HepG2 (cell line): ENCODE data around the gene RBCK1. TPM values are rescaled to one million over a fixed set of nuclear protein-coding genes. Genes with fewer than 3 reads are reported as not detected.

Experiments used
- DPF2 ChIP-seq: sonication (generic); formaldehyde crosslinking; IDR thresholded peaks from 2 replicates; pipeline ENCODE4 v1.4.0; 2020; ENCODE audit warnings: mild to moderate bottlenecking, low read depth, missing genetic modification reagents, borderline replicate concordance
- ELF3 ChIP-seq: IDR thresholded peaks from 2 replicates; pipeline ENCODE4 v1.6.1; 2016; ENCODE audit warnings: missing genetic modification reagents, missing compliant biosample characterization
- FOXA3 ChIP-seq: IDR thresholded peaks from 2 replicates; pipeline ENCODE4 v1.6.1; 2016; ENCODE audit warnings: missing genetic modification reagents, missing compliant biosample characterization
- GATAD1 ChIP-seq: IDR thresholded peaks from 2 replicates; pipeline ENCODE4 v1.6.1; 2016; ENCODE audit warnings: missing genetic modification reagents, missing compliant biosample characterization
- GLI4 ChIP-seq: sonication (generic); formaldehyde crosslinking; IDR thresholded peaks from 2 replicates; pipeline ENCODE4 v1.5.1; 2020; ENCODE audit warnings: missing genetic modification reagents, mild to moderate bottlenecking, moderate library complexity, borderline replicate concordance
- NKX3-1 ChIP-seq: sonication (generic); formaldehyde crosslinking; IDR thresholded peaks from 2 replicates; pipeline ENCODE4 v1.5.0; 2020; ENCODE audit warnings: missing genetic modification reagents
- POLR2AphosphoS2 ChIP-seq: IDR thresholded peaks from 2 replicates; pipeline ENCODE4 v1.6.1; 2011; ENCODE audit warnings: low read depth, low read length, improper control_type of control experiment
- REPIN1 ChIP-seq: sonication (generic); formaldehyde crosslinking; IDR thresholded peaks from 2 replicates; pipeline ENCODE4 v1.8.0; 2022; ENCODE audit warnings: missing genetic modification reagents, low read depth, mild to moderate bottlenecking, borderline replicate concordance
- RERE ChIP-seq: IDR thresholded peaks from 2 replicates; pipeline ENCODE4 v1.6.1; 2016; ENCODE audit warnings: low read depth, missing genetic modification reagents, missing compliant biosample characterization
- RXRB ChIP-seq: IDR thresholded peaks from 2 replicates; pipeline ENCODE4 v1.6.1; 2016; ENCODE audit warnings: borderline replicate concordance, missing genetic modification reagents, missing compliant biosample characterization
- TMF1 ChIP-seq: sonication (generic); formaldehyde crosslinking; IDR thresholded peaks from 2 replicates; pipeline ENCODE4 v1.8.1; 2022; ENCODE audit warnings: low read depth, missing genetic modification reagents
- ZBTB7A ChIP-seq: sonication (generic); formaldehyde crosslinking; IDR thresholded peaks from 2 replicates; pipeline ENCODE4 v1.8.0; 2022; ENCODE audit warnings: mild to moderate bottlenecking, missing genetic modification reagents
- ZNF207 ChIP-seq: fragments of 450-650 bp; IDR thresholded peaks from 2 replicates; pipeline ENCODE4 v1.6.1; 2016; ENCODE audit warnings: antibody characterized with exemption, borderline replicate concordance
- ZNF329 ChIP-seq: sonication (generic); formaldehyde crosslinking; IDR thresholded peaks from 2 replicates; pipeline ENCODE4 v1.9.0; 2021; ENCODE audit warnings: low read depth, mild to moderate bottlenecking, missing genetic modification reagents
- ZNF569 ChIP-seq: sonication (generic); formaldehyde crosslinking; IDR thresholded peaks from 2 replicates; pipeline ENCODE4 v1.5.0; 2020; ENCODE audit warnings: mild to moderate bottlenecking, missing genetic modification reagents, moderate library complexity, borderline replicate concordance
- ZNF609 ChIP-seq: sonication (generic); formaldehyde crosslinking; IDR thresholded peaks from 2 replicates; pipeline ENCODE4 v1.4.0; 2020; ENCODE audit warnings: mild to moderate bottlenecking, missing genetic modification reagents, borderline replicate concordance
- ZNF746 ChIP-seq: sonication (generic); formaldehyde crosslinking; IDR thresholded peaks from 2 replicates; pipeline ENCODE4 v1.8.0; 2022; ENCODE audit warnings: mild to moderate bottlenecking, missing genetic modification reagents
- polyA plus RNA-seq, 8 experiments: library from polyadenylated mRNA; depleted of rRNA in 3 of 8; stranded (reverse) in 7 of 8; unstranded in 1 of 8; fragments of >200 nt; fragmentation: Illumina TruSeq in 4 of 8; extraction: Trizol in 4 of 8; gene quantifications; 2 replicates each; pipeline versions ENCODE4 v1.2.1 to v1.2.3, GENCODE V29; 2011 to 2016; ENCODE audit warnings: low read depth in 4 of 8, missing spikeins in 1 of 8, mixed read lengths in 1 of 8; ENCODE audit not compliant: insufficient read depth in 1 of 8
- total RNA-seq, 5 experiments: library from RNA; depleted of rRNA; stranded (reverse); fragments of >200 nt; fragmentation: Illumina TruSeq; extraction: Trizol; gene quantifications; 2 replicates each; pipeline ENCODE4 v1.2.3, GENCODE V29; 2016; ENCODE audit warnings: low read depth in 1 of 5
- TF ChIP-seq, protein P1 (sequence below): conservative IDR thresholded peaks from 2 replicates; pipeline ENCODE4 v1.6.1; 2018; ENCODE audit warnings: missing genetic modification reagents

RBCK1 gene
- total and polyA plus RNA-seq, 2 of the 13 experiments (the other 11 are each of a cell fraction or from before 2014, with no cell fraction given), result 149 to 215 TPM

DNA sequence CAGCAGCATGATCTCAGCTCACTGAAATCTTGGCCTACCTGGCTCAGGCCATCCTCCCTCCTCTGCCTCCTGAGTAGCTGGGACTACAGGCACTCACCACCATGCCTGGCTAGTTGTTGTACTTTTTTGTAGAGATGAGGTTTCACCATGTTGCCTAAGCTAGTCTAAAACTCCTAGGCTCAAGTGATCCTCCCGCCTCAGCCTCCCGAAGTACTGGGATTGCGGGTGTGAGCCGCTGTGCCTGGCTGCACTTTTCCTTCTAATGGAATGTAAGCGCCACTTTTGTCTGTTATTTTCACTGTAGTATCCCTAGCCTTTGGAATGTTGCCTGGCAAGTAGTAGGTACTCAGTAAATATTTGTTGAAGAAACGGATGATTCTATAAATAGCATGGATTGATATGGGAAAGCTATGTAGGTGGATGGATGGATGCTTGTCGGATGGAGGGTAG, 37.9 kb upstream of the RBCK1 start (continued):
- TF ChIP-seq ZNF207, result no peak
- TF ChIP-seq ZBTB7A (CRISPR knock-in tag), result no peak
- TF ChIP-seq ZNF746, result 0 out of 2 replicates have a peak, but pooled peaks have one; percentile 38
- TF ChIP-seq DPF2 (CRISPR knock-in tag), result no peak
- no peak for TF ChIP-seq POLR2AphosphoS2
- no peak for TF ChIP-seq ZNF329
- TF ChIP-seq ZNF569 (CRISPR knock-in tag), result no peak
- TF ChIP-seq NKX3-1 (CRISPR knock-in tag), result no peak
- peak; percentile 21; the same call in 1 of the 2 replicates for TF ChIP-seq GATAD1
- TF ChIP-seq ZNF609 (CRISPR knock-in tag), result no peak
- TF ChIP-seq REPIN1 (CRISPR knock-in tag), result 0 out of 2 replicates have a peak, but pooled peaks have one; percentile 56
- peak; percentile 92 for TF ChIP-seq FOXA3
- TF ChIP-seq GLI4 (CRISPR knock-in tag), result peak; percentile 89; the same call in 1 of the 2 replicates
- peak; percentile 76 for TF ChIP-seq ELF3 (CRISPR knock-in tag)
- peak; percentile 58; the same call in 1 of the 2 replicates for TF ChIP-seq RXRB
- peak; percentile 36; the same call in 1 of the 2 replicates for TF ChIP-seq RERE (CRISPR knock-in tag)
- TF ChIP-seq TMF1 (CRISPR knock-in tag), result 0 out of 2 replicates have a peak, but pooled peaks have one; percentile 6
- TF ChIP-seq, protein P1, sequence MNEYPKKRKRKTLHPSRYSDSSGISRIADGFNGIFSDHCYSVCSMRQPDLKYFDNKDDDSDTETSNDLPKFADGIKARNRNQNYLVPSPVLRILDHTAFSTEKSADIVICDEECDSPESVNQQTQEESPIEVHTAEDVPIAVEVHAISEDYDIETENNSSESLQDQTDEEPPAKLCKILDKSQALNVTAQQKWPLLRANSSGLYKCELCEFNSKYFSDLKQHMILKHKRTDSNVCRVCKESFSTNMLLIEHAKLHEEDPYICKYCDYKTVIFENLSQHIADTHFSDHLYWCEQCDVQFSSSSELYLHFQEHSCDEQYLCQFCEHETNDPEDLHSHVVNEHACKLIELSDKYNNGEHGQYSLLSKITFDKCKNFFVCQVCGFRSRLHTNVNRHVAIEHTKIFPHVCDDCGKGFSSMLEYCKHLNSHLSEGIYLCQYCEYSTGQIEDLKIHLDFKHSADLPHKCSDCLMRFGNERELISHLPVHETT, result 0 out of 2 replicates have a peak, but pooled peaks have one; percentile 31
